B cell (primary cell): ENCODE measurements around the gene DTNBP1. TPM values are rescaled to one million over a fixed set of nuclear protein-coding genes. Genes with fewer than 3 reads are reported as not detected.

Experiments
- ATAC-seq: fragments of 200-7000 bp; cut with Tn5 transposase; one replicate; pipeline ENCODE4 v1.10.0; 2021; ENCODE audit warnings: low read depth, mild to moderate bottlenecking, moderate number of reproducible peaks, moderate library complexity
- CTCF ChIA-PET: fragments of 350-600 bp; sonication (Branson Sonifier 250); formaldehyde crosslinking; loops from one replicate; lab custom pipeline; 2021; ENCODE audit warnings: antibody characterized with exemption, inconsistent platforms; lab: Charles Lee
- POLR2A ChIA-PET: fragments of 350-600 bp; sonication (Branson Sonifier 250); formaldehyde crosslinking; loops from one replicate; lab custom pipeline; 2021; ENCODE audit warnings: antibody characterized with exemption; lab: Charles Lee
- DNase-seq: peaks from one replicate; pipeline ENCODE4 v3.0.0; 2013
- H2AFZ ChIP-seq: 2 replicates; pipeline ENCODE4 v1.6.1; 2012; ENCODE audit warnings: mild to moderate bottlenecking, low read depth, low read length; ENCODE audit not compliant: insufficient read depth, poor library complexity, severe bottlenecking
- H3K27ac ChIP-seq, 2 donors: 1 replicate in 1 of 2; 2 replicates in 1 of 2; pipeline ENCODE4 v1.5.1; 2012 to 2013; ENCODE audit warnings: low read length in 2 of 2, mild to moderate bottlenecking in 2 of 2, moderate library complexity in 1 of 2
- H3K27me3 ChIP-seq, 4 experiments: fragments of 200-600 bp in 1 of 4; sonication (generic) in 1 of 4; replicated peaks in 1 of 4; 1 replicate in 2 of 4; 2 replicates in 2 of 4; pipeline versions ENCODE4 v1.6.1 to v1.7.0; 2013 to 2016; ENCODE audit warnings: low read length in 3 of 4, mild to moderate bottlenecking in 2 of 4, mixed read lengths in 1 of 4, moderate library complexity in 1 of 4; ENCODE audit not compliant: insufficient read depth in 4 of 4, control insufficient read depth in 3 of 4; ENCODE audit errors: control extremely low read depth in 1 of 4
- H3K36me3 ChIP-seq, 2 experiments: replicated peaks in 1 of 2; 1 replicate in 1 of 2; 2 replicates in 1 of 2; pipeline versions ENCODE4 v1.6.1 to v1.7.1; 2013; ENCODE audit warnings: low read length in 1 of 2; ENCODE audit not compliant: insufficient read depth in 2 of 2, control insufficient read depth in 1 of 2; ENCODE audit errors: control extremely low read depth in 1 of 2, extremely low read depth in 1 of 2
- H3K4me1 ChIP-seq, 2 donors: fragments of 200-600 bp in 1 of 2; sonication (generic) in 1 of 2; 1 replicate in 1 of 2; 2 replicates in 1 of 2; pipeline versions ENCODE4 v1.5.1 to v1.6.1; 2013 to 2017; ENCODE audit warnings: low read length in 2 of 2; ENCODE audit not compliant: control insufficient read depth in 2 of 2, insufficient read depth in 2 of 2
- H3K4me2 ChIP-seq: replicated peaks from 2 replicates; pipeline ENCODE3; 2012; ENCODE audit warnings: mild to moderate bottlenecking, low read depth, low read length; ENCODE audit not compliant: poor library complexity, severe bottlenecking
- H3K4me3 ChIP-seq, 5 experiments: fragments of 200-600 bp in 1 of 5; sonication (generic) in 1 of 5; 1 replicate in 3 of 5; 2 replicates in 2 of 5; pipeline versions ENCODE4 v1.5.1 to v1.7.0; 2011 to 2016; ENCODE audit warnings: low read length in 4 of 5, mild to moderate bottlenecking in 4 of 5, low read depth in 2 of 5, control low read depth in 1 of 5, moderate library complexity in 1 of 5; ENCODE audit not compliant: insufficient read depth in 1 of 5; ENCODE audit errors: control extremely low read depth in 1 of 5, extremely low read depth in 1 of 5
- H3K79me2 ChIP-seq: fragments of 200-600 bp; sonication (generic); one replicate; pipeline ENCODE4 v1.6.0; 2016; ENCODE audit warnings: low read length; ENCODE audit not compliant: control insufficient read depth, insufficient read depth
- H3K9ac ChIP-seq: fragments of 200-600 bp; sonication (generic); 2 replicates; pipeline ENCODE4 v1.6.1; 2017; ENCODE audit warnings: mild to moderate bottlenecking, low read length, moderate library complexity
- H3K9me3 ChIP-seq, 3 donors: one replicate each; pipeline versions ENCODE4 v1.6.1 to v1.7.1; 2013; ENCODE audit warnings: low read length in 2 of 3; ENCODE audit not compliant: control insufficient read depth in 2 of 3, insufficient read depth in 1 of 3; ENCODE audit errors: control extremely low read depth in 1 of 3
- H4K20me1 ChIP-seq: 2 replicates; pipeline ENCODE4 v1.6.0; 2012; ENCODE audit warnings: mild to moderate bottlenecking, low read length; ENCODE audit not compliant: insufficient read depth, control insufficient read depth, poor library complexity, severe bottlenecking
- H3K27ac Mint-ChIP-seq: one replicate; pipeline ENCODE4 v1.8.0; 2021; ENCODE audit warnings: mixed read lengths
- H3K27me3 Mint-ChIP-seq: one replicate; pipeline ENCODE4 v1.8.0; 2021; ENCODE audit warnings: mixed read lengths
- H3K4me1 Mint-ChIP-seq: one replicate; pipeline ENCODE4 v1.8.0; 2021; ENCODE audit warnings: mixed read lengths
- H3K4me3 Mint-ChIP-seq: one replicate; pipeline ENCODE4 v1.8.0; 2021; ENCODE audit warnings: mixed read lengths
- H3K9me3 Mint-ChIP-seq: one replicate; pipeline ENCODE4 v1.8.0; 2022; ENCODE audit warnings: mixed read lengths; ENCODE audit not compliant: insufficient read depth
- CTCF ChIP-seq: fragments of 200-600 bp; IDR thresholded peaks from one replicate; pipeline ENCODE4 v1.8.0; 2022; ENCODE audit warnings: antibody characterized with exemption, mild to moderate bottlenecking
- EZH2 ChIP-seq: IDR thresholded peaks from 2 replicates; pipeline ENCODE4 v1.6.1; 2012; ENCODE audit warnings: borderline replicate concordance, low read depth, mild to moderate bottlenecking, moderate library complexity, low read length; ENCODE audit not compliant: insufficient read depth, poor library complexity, severe bottlenecking
- WGBS: methylation state at CpG from one replicate; pipeline ENCODE4 v1.1.5; 2013; ENCODE audit warnings: missing lambda C conversion rate; ENCODE audit not compliant: insufficient coverage; 5-methylcytosine and 5-hydroxymethylcytosine counted together
- intact Hi-C: fragments of 100-400 bp; cut with micrococcal nuclease; formaldehyde crosslinking; loops from one replicate; pipeline ENCODE4 v1.10.0; 2022
- polyA plus RNA-seq: library from polyadenylated mRNA; depleted of rRNA; stranded (reverse); fragments of >200 nt; gene quantifications from 2 replicates; pipeline ENCODE4 v1.2.3, GENCODE V29; 2012
- total RNA-seq, 2 donors: library from RNA; stranded (reverse); fragments of 120-200 nt in 1 of 2; gene quantifications; 1 replicate in 1 of 2; 2 replicates in 1 of 2; pipeline versions ENCODE4 v1.2.3 to v1.2.4, GENCODE V29; 2013 to 2022

Gene DTNBP1
- total and polyA plus RNA-seq, 2 donors (not counting 1 experiment from before 2014, with no cell fraction given) = 31.4 to 73.0 TPM

GRCh38 chr6:15656145-15656544, 6.7 kb downstream of the DTNBP1 start:
- Histone ChIP-seq H3K36me3 (peaks cover 0 to 10% of the 10 kb centered on the region in 2 experiments), H3K9me3 (no peaks in the 10 kb centered on the region), H3K4me2 (no peak overlapping the region), H3K4me3 (no peak overlapping the region), H2AFZ (no peak overlapping the region), H3K79me2 (peaks cover 80% of the 10 kb centered on the region), H3K9ac (no peak overlapping the region), H3K27me3 (no peaks in the 10 kb centered on the region), H3K4me1 (peaks cover 54 to 61% of the 10 kb centered on the region in 2 donors), H4K20me1 (peaks cover 39% of the 10 kb centered on the region), H3K27ac (no peak overlapping the region)
- ATAC-seq (no peak), DNase-seq (no peak)
- WGBS = no CpG with 5 or more reads among the region's 3 CpGs
- Mint-ChIP-seq H3K4me1 (peaks cover 75% of the 10 kb centered on the region), H3K9me3 (no peaks in the 10 kb centered on the region), H3K4me3 (no peak overlapping the region), H3K27ac (peak overlapping the region; percentile 47), H3K27me3 (no peaks in the 10 kb centered on the region)
- CTCF ChIA-PET = no interaction called here
- TF ChIP-seq EZH2 = no peak
- TF ChIP-seq CTCF = no peak
- intact Hi-C loops = no loop called here
- POLR2A ChIA-PET = interaction anchor here (0.6 kb wide), 2 partner anchors 71 to 552 kb away, joined by 4 to 5 read pairs; no protein-coding TSS in a partner anchor

- Histone ChIP-seq H3K79me2 (peaks cover 68% of the 10 kb centered on the region), H3K9ac (no peak overlapping the region), H3K4me1 (peaks cover 36 to 48% of the 10 kb centered on the region in 2 donors), H4K20me1 (peaks cover 39% of the 10 kb centered on the region), H2AFZ (no peak overlapping the region), H3K4me3 (no peak overlapping the region), H3K4me2 (no peak overlapping the region), H3K27ac (no peak overlapping the region), H3K27me3 (no peaks in the 10 kb centered on the region), H3K36me3 (peaks cover 0 to 19% of the 10 kb centered on the region in 2 experiments), H3K9me3 (no peaks in the 10 kb centered on the region)
- ChIA-PET CTCF (no interaction called here), POLR2A (no interaction called here)
- intact Hi-C loops = no loop called here
- Mint-ChIP-seq H3K4me1 (peaks cover 60% of the 10 kb centered on the region), H3K27me3 (no peaks in the 10 kb centered on the region), H3K27ac (no peak overlapping the region), H3K4me3 (no peak overlapping the region), H3K9me3 (no peaks in the 10 kb centered on the region)
- TF ChIP-seq EZH2 (no peak), CTCF (no peak)
- WGBS = no CpG with 5 or more reads among the region's 4 CpGs
- DNase-seq (no peak), ATAC-seq (no peak)
These were observed 8.6 kb downstream of the DTNBP1 start for GRCh38 chr6:15654250-15654649.
